ENCODE results near the gene TRIM14.
"Not testable (repeated sequence)": the region's sequence is repeated elsewhere in the genome, so short reads cannot be mapped to it uniquely, and the experiment has no call there.

Gene TRIM14

DNA sequence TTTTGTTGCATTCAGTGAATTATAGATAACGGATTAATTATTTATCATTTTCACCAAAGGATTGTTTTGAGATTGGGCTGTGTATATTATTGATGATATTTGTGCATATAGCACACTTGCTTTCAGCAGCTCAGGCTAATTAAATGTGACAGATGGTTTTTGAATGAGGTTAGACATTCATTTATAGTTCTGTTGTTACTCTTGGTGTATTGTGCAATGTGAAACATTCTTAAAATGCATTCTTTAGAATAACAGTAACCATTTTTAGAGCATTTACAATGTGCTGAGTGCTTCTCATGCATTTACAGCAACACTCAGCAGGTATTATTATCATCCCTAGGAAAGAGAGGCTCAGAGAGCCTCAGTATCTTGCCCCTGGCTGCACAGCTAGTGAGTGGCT lies 38.7 kb downstream of the TRIM14 start:
- DNase-seq: no peak

GRCh38 chr9:98078895-98079294 lies 40.1 kb downstream of the TRIM14 start:
- DNase-seq: no peak

DNA sequence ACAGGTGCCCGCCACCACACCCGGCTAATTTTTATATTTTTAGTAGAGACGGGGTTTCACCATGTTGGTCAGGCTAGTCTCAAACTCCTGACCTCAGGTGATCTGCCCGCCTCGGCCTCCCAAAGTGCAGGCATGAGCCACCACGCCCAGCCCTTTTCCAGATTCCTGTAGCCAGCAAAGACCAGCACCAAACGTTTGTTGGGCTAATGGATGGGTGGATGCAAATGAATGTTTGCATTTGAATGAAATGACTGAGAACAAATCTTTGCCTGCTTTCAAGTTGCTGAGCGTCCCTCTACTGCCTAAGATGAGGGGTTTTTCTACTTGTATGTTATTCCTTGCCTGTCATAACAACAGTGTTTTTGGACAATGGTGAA lies 42.5 kb downstream of the TRIM14 start:
- DNase-seq: not testable (repeated sequence)

DNA sequence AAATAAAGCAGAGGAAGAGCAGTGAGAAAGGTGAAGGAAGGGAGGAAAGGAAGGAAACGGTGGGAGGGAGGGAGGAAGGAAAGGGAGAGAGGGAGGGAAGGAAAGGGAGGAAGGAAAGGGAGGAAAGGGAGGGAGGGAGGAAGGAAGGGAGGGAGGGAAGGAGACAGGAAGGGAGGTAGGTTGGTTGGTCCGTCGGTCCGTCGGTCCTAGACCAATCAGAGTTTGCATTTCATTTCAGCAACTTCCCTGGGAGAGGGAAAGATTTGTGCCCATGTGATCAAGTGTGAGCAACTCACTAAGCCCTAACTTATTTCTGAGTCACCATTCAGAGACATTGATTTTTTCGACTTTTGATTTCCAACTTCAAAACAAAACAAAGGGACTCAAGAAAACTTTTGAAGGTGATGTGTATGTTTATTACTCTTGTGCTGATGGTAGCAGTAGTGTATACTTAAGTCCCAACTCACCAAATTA lies 43.7 kb downstream of the TRIM14 start:
- no peak for DNase-seq

GRCh38 chr9:98074115-98074990 lies 44.7 kb downstream of the TRIM14 start:
- DNase-seq: peak; percentile 70

GRCh38 chr9:98071737-98072136 lies 47.3 kb downstream of the TRIM14 start:
- no peak for DNase-seq

- no peak for DNase-seq
Measured at GRCh38 chr9:98070704-98071103, 48.3 kb downstream of the TRIM14 start.

DNA sequence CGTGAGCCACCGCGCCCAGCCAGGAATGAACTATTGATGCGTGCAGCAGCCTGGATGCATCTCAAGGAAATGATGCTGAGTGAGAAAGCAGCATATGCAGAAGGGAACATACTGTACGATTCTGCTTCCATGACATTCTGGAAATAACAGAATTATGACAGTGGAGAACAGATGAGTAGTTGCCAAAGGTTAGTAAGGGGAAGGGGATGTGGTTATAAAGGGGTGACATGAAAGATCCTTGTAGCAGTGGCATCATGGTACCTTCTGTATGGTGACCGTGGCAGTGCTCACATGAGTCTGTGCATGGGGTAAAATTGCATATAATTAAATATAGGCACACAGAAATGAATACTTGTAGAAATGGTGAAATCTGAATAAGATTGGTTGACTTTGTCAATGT lies 49.5 kb downstream of the TRIM14 start:
- DNase-seq: no peak

GRCh38 chr9:98067184-98067583 lies 51.8 kb downstream of the TRIM14 start:
- no peak for DNase-seq

- DNase-seq: no peak
Measured at GRCh38 chr9:98066235-98066634, 52.8 kb downstream of the TRIM14 start.

GRCh38 chr9:98064623-98065392 lies 54.2 kb downstream of the TRIM14 start:
- no peak for DNase-seq

DNA sequence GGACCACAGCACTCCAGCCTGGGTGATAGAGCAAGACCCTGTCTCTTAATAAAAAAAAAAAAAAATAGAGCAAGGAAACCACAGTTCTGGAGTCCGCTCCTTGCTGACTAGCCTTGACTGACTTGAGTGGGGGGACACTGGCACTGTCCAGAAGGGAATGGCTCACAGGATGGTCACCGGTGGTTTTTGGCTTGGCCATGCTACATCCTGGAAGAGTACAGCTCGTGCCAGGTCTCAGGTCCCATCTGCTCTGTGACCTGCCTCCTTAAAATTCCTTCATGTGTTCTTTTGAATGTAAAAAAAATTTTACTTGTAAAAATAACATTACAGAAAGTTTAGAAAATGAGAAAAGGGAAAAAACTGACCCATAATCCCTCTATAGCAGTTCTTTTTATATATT lies 56.9 kb downstream of the TRIM14 start:
- DNase-seq: no peak

DNA sequence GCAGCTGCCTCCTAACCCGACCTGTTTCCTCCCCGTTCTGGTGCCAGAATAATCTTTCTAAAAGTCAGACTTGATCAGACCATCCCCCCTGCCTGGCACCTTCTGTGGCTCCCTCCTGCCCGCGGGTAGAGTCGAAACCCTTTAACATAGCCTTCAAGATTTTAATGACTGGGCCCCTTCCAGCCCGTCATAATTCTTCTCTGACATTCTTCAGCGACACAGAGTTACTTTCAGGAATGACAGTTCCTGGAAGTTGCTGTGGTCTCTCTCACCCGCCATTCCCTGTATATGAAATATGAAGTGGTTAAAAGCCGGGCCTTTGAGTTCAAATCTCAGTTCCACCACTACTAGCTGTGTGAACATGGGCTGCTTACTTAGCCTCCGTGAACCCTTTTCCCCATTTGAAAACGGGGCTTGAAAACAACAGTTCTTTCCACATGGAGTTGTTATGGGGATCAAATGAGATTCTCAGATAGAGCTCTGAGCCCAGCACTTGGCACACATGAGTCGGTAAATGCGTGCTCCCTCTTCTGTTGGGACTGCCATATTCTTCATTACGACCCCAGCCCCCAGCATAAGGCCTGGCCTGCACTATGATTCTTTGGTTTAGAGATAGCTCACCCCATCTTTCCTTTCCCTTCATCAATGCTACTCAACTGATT lies 61.8 kb downstream of the TRIM14 start:
- DNase-seq: no peak

GRCh38 chr9:98056269-98057137 lies 62.5 kb downstream of the TRIM14 start, which contains the start of gene NANS:
Gene NANS (plus strand): TSS chr9:98056732. CDS start chr9:98056809, 77 bp downstream.
- peak; percentile 90 for DNase-seq

DNA sequence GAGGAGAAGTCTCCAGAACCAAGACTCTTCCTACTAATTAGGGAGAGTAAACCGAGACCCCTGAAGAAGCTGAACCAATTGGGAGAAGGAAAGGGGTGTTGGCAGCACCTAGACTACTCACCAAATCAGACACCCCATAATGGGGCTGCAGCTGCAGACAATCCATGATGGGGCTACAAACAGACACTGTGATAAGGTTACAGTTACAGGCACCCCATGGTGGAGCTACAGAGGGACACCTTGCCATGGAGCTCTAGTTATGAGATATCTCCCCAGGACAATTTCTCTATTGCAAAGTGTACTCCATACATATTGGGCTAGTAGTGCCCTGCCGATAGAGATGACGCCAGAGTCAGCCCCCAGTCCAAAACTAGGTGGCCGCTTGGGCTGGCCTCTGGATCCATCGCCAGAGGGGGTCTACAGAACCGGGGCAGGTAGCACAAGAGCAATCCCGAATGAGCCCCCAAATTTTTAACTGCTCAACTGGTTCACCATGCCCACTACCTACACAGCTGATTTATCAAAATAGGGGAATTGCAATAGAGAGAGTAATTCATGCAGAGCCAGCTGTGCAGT lies 64.6 kb downstream of the TRIM14 start:
- DNase-seq: no peak

- DNase-seq: no peak
Measured at GRCh38 chr9:98050351-98050750, 68.7 kb downstream of the TRIM14 start.

GRCh38 chr9:98049288-98050072 lies 69.5 kb downstream of the TRIM14 start:
- DNase-seq: no peak

- no peak for DNase-seq
Measured at GRCh38 chr9:98047002-98047401, 72.0 kb downstream of the TRIM14 start.

DNA sequence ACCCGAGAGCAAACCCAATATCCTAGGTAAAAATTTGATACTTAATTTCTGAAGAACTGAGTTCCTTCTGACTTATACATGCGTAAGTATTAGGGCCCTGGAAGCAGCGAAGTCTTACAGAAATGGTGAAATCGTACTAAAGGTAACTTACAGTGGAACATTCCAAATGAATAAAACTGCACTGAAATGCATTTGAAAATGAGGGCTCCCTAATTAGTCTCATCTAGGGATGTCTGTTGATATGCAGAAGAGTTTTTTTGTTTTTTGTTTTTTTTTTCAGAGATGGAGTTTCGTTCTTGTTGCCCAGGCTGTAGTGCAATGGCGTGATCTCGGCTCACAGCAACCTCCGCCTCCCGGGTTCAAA lies 72.9 kb downstream of the TRIM14 start:
- DNase-seq: no peak

GRCh38 chr9:98045234-98046179 lies 73.5 kb downstream of the TRIM14 start:
- DNase-seq: peak; percentile 16

Data from activated gamma-delta T cell treated with Interleukin-2 at 50 U/mL for 16 hours (primary cell).